ENCODE data around the gene KRTAP10-1. TPM values are rescaled to one million over a fixed set of nuclear protein-coding genes. Genes with fewer than 3 reads are reported as not detected.

Gene KRTAP10-1
- total RNA-seq, 3 donors from 2014 or later, result not detected

- intact Hi-C loops (cut with DNase I, micrococcal nuclease), result no loop called here
- no peak for TF ChIP-seq CTCF (IDR thresholded peaks at IDR 0.05)
- Histone ChIP-seq H3K4me3 (no peak overlapping the region), H3K4me1 (ENCODE audit: low read depth) (no peaks in the 10 kb centered on the region), H3K9me3 (peaks cover 3% of the 10 kb centered on the region), H3K36me3 (ENCODE audit: low read depth) (no peaks in the 10 kb centered on the region)
- peak; percentile 79 for ATAC-seq
- DNase-seq, result peak in 1 of 3 donors; percentile 16
Observed at GRCh38 chr21:44547656-44548331, 7.8 kb upstream of the KRTAP10-1 start.

GRCh38 chr21:44544566-44544965 lies 4.6 kb upstream of the KRTAP10-1 start:
- Histone ChIP-seq H3K9me3 (peaks cover 12% of the 10 kb centered on the region), H3K36me3 (ENCODE audit: low read depth) (no peaks in the 10 kb centered on the region), H3K4me1 (ENCODE audit: low read depth) (no peaks in the 10 kb centered on the region), H3K4me3 (no peak overlapping the region)
- no peak for TF ChIP-seq CTCF (IDR thresholded peaks at IDR 0.05)
- DNase-seq (no peak), ATAC-seq (no peak)
- intact Hi-C loops (cut with DNase I, micrococcal nuclease), result no loop called here

GRCh38 chr21:44542716-44543115 lies 2.7 kb upstream of the KRTAP10-1 start:
- H3K4me1 ChIP-seq (ENCODE audit: low read depth), result no peaks in the 10 kb centered on the region
- H3K4me3 ChIP-seq, result no peak overlapping the region
- DNase-seq (no peak), ATAC-seq (no peak)
- intact Hi-C loops (cut with DNase I, micrococcal nuclease), result no loop called here
- H3K36me3 ChIP-seq (ENCODE audit: low read depth), result no peaks in the 10 kb centered on the region
- no peak for TF ChIP-seq CTCF (IDR thresholded peaks at IDR 0.05)
- H3K9me3 ChIP-seq, result peaks cover 12% of the 10 kb centered on the region

- intact Hi-C loops (cut with DNase I, micrococcal nuclease), result no loop called here
- TF ChIP-seq CTCF (IDR thresholded peaks at IDR 0.05), result no peak
- DNase-seq, result no peak
- ATAC-seq, result no peak
- H3K36me3 ChIP-seq (ENCODE audit: low read depth), result no peaks in the 10 kb centered on the region
- no peaks in the 10 kb centered on the region for H3K4me1 ChIP-seq (ENCODE audit: low read depth)
- H3K4me3 ChIP-seq, result no peak overlapping the region
- peaks cover 12% of the 10 kb centered on the region for H3K9me3 ChIP-seq
Observed at GRCh38 chr21:44540741-44541288, 820 bp upstream of the KRTAP10-1 start.

- Histone ChIP-seq H3K4me1 (ENCODE audit: low read depth) (no peaks in the 10 kb centered on the region), H3K36me3 (ENCODE audit: low read depth) (no peaks in the 10 kb centered on the region), H3K4me3 (no peak overlapping the region), H3K9me3 (peaks cover 12% of the 10 kb centered on the region)
- TF ChIP-seq CTCF (IDR thresholded peaks at IDR 0.05), result no peak
- DNase-seq (no peak), ATAC-seq (no peak)
- intact Hi-C loops (cut with DNase I, micrococcal nuclease), result no loop called here
Observed at GRCh38 chr21:44539046-44539445, 949 bp downstream of the KRTAP10-1 start.

All from mucosa of descending colon (tissue), 3 donors.